GM21723 (cell line): ENCODE results near the gene HOXC9.

Source experiments
- ATAC-seq: cut with Tn5 transposase; IDR thresholded peaks from one replicate; pipeline ENCODE4 v1.9.1; 2021; ENCODE audit warnings: mild to moderate bottlenecking, moderate library complexity; ENCODE audit not compliant: unreplicated experiment

Gene HOXC9

GRCh38 chr12:53999559-54000115 is 324 bp upstream of the HOXC9 start:
- no peak for ATAC-seq

- no peak for ATAC-seq
These were observed 1.6 kb downstream of the HOXC9 start for GRCh38 chr12:54001283-54002187.

GRCh38 chr12:54002278-54002914 is 2.4 kb downstream of the HOXC9 start:
- no peak for ATAC-seq

- no peak for ATAC-seq
These were observed 3.0 kb downstream of the HOXC9 start for GRCh38 chr12:54002915-54003389.

- ATAC-seq: no peak
These were observed 3.7 kb downstream of the HOXC9 start for GRCh38 chr12:54003625-54004024.

GRCh38 chr12:54004063-54004840 is 4.3 kb downstream of the HOXC9 start:
- ATAC-seq: no peak

GRCh38 chr12:54004841-54005530 is 5.0 kb downstream of the HOXC9 start:
- ATAC-seq: no peak

- no peak for ATAC-seq
These were observed 5.5 kb downstream of the HOXC9 start for GRCh38 chr12:54005531-54005852.

GRCh38 chr12:54005853-54006558 is 6.0 kb downstream of the HOXC9 start:
- peak; percentile 68 for ATAC-seq

GRCh38 chr12:54006559-54007220 is 6.7 kb downstream of the HOXC9 start:
- ATAC-seq: no peak

- no peak for ATAC-seq
These were observed 7.7 kb downstream of the HOXC9 start for GRCh38 chr12:54007538-54008259.

GRCh38 chr12:54008260-54008552 is 8.2 kb downstream of the HOXC9 start:
- no peak for ATAC-seq

GRCh38 chr12:54009171-54010052 is 9.5 kb downstream of the HOXC9 start:
- no peak for ATAC-seq

- ATAC-seq: no peak
These were observed 10.4 kb downstream of the HOXC9 start for GRCh38 chr12:54010053-54010971.

- ATAC-seq: no peak
These were observed 11.2 kb downstream of the HOXC9 start for GRCh38 chr12:54010972-54011664.
